OCI-LY1 (cell line): ENCODE measurements around the gene RRAS.

Experiments used
- H2AFZ ChIP-seq: fragments of 200-600 bp; sonication (generic), shearing (Covaris generic); 2 replicates; pipeline ENCODE4 v1.6.0; 2014; ENCODE audit warnings: antibody characterized with exemption, mild to moderate bottlenecking, low read length
- H3F3A ChIP-seq: fragments of 200-600 bp; sonication (generic), shearing (Covaris generic); 2 replicates; pipeline ENCODE4 v1.6.0; 2014; ENCODE audit warnings: mild to moderate bottlenecking, antibody characterized with exemption, low read length, moderate library complexity; ENCODE audit not compliant: insufficient read depth
- H3K27ac ChIP-seq: fragments of 200-600 bp; sonication (generic); 2 replicates; pipeline ENCODE4 v1.5.1; 2014; ENCODE audit warnings: low read length, mixed run types, mild to moderate bottlenecking, low read depth; ENCODE audit not compliant: poor library complexity, severe bottlenecking
- H3K27me3 ChIP-seq: fragments of 200-600 bp; sonication (generic); 2 replicates; pipeline ENCODE4 v1.6.0; 2014; ENCODE audit warnings: antibody characterized with exemption, mild to moderate bottlenecking, low read length, moderate library complexity; ENCODE audit not compliant: insufficient read depth
- H3K36me3 ChIP-seq: fragments of 200-600 bp; sonication (generic); 2 replicates; pipeline ENCODE4 v1.6.1; 2014; ENCODE audit warnings: mild to moderate bottlenecking, antibody characterized with exemption, low read length, moderate library complexity, mixed read lengths; ENCODE audit not compliant: insufficient read depth
- H3K4me1 ChIP-seq: fragments of 200-600 bp; sonication (generic); 2 replicates; pipeline ENCODE4 v1.5.1; 2014; ENCODE audit warnings: mild to moderate bottlenecking, low read length, moderate library complexity; ENCODE audit not compliant: insufficient read depth, severe bottlenecking
- H3K4me2 ChIP-seq: fragments of 200-600 bp; sonication (generic), shearing (Covaris generic); 2 replicates; pipeline ENCODE4 v1.6.1; 2014; ENCODE audit warnings: low read length
- H3K4me3 ChIP-seq: fragments of 200-600 bp; sonication (generic); 2 replicates; pipeline ENCODE4 v1.5.1; 2014; ENCODE audit warnings: low read length, low read depth, mild to moderate bottlenecking, mixed read lengths; ENCODE audit not compliant: poor library complexity, severe bottlenecking
- H3K79me2 ChIP-seq: fragments of 200-600 bp; shearing (Covaris generic); 2 replicates; pipeline ENCODE4 v1.6.1; 2016; ENCODE audit warnings: mixed run types, low read length, mixed read lengths; ENCODE audit not compliant: insufficient read depth
- H3K9ac ChIP-seq: fragments of 200-600 bp; sonication (generic), shearing (Covaris generic); 2 replicates; pipeline ENCODE4 v1.6.1; 2014; ENCODE audit warnings: mild to moderate bottlenecking, low read length, mixed read lengths
- H3K9me2 ChIP-seq: fragments of 200-600 bp; sonication (generic), shearing (Covaris generic); 2 replicates; pipeline ENCODE4 v1.6.1; 2014; ENCODE audit warnings: low read depth, mild to moderate bottlenecking, low read length, mixed read lengths
- H3K9me3 ChIP-seq: fragments of 200-600 bp; shearing (Covaris generic); 2 replicates; pipeline ENCODE4 v1.6.1; 2014; ENCODE audit warnings: low read length, mixed read lengths
- H4K20me1 ChIP-seq: fragments of 200-600 bp; sonication (generic), shearing (Covaris generic); 2 replicates; pipeline ENCODE4 v1.6.0; 2016; ENCODE audit warnings: mild to moderate bottlenecking, low read length; ENCODE audit not compliant: insufficient read depth
- CTCF ChIP-seq: fragments of 200-600 bp; sonication (generic), shearing (Covaris generic); IDR thresholded peaks from 2 replicates; pipeline ENCODE4 v1.5.1; 2017; ENCODE audit warnings: mild to moderate bottlenecking, antibody characterized with exemption, low read length, moderate library complexity, mixed read lengths
- EZH2 ChIP-seq: fragments of 200-600 bp; sonication (generic), shearing (Covaris generic); IDR thresholded peaks from 2 replicates; pipeline ENCODE4 v1.8.0; 2017; ENCODE audit warnings: borderline replicate concordance, mixed run types, mild to moderate bottlenecking, antibody characterized with exemption, low read length, moderate library complexity, mixed read lengths

Gene RRAS

GRCh38 chr19:49631014-49631588 is 8.8 kb downstream of the RRAS start:
- Histone ChIP-seq H3K79me2 (no peaks in the 10 kb centered on the region), H4K20me1 (no peaks in the 10 kb centered on the region), H3K27ac (no peak overlapping the region), H3K36me3 (peaks cover 19% of the 10 kb centered on the region), H3K4me3 (no peak overlapping the region), H3K9me2 (no peaks in the 10 kb centered on the region), H3K9ac (no peak overlapping the region), H3K4me1 (no peaks in the 10 kb centered on the region), H3K27me3 (no peaks in the 10 kb centered on the region), H3F3A (no peaks in the 10 kb centered on the region), H2AFZ (no peak overlapping the region), H3K9me3 (no peaks in the 10 kb centered on the region), H3K4me2 (no peak overlapping the region)
- TF ChIP-seq CTCF (no peak), EZH2 (no peak)

- no peaks in the 10 kb centered on the region for H3K9me3 ChIP-seq
- no peaks in the 10 kb centered on the region for H3F3A ChIP-seq
- no peaks in the 10 kb centered on the region for H3K9me2 ChIP-seq
- TF ChIP-seq CTCF (no peak), EZH2 (no peak)
- no peak overlapping the region for H3K9ac ChIP-seq
- no peaks in the 10 kb centered on the region for H3K79me2 ChIP-seq
- peaks cover 28% of the 10 kb centered on the region for H3K36me3 ChIP-seq
- H4K20me1 ChIP-seq: no peaks in the 10 kb centered on the region
- no peaks in the 10 kb centered on the region for H3K4me1 ChIP-seq
- no peak overlapping the region for H3K4me3 ChIP-seq
- H3K27ac ChIP-seq: no peak overlapping the region
- no peak overlapping the region for H2AFZ ChIP-seq
- H3K27me3 ChIP-seq: no peaks in the 10 kb centered on the region
- no peak overlapping the region for H3K4me2 ChIP-seq
These were observed 10.3 kb downstream of the RRAS start for GRCh38 chr19:49629659-49630058.

- Histone ChIP-seq H3K9me2 (no peaks in the 10 kb centered on the region), H3F3A (no peaks in the 10 kb centered on the region), H4K20me1 (no peaks in the 10 kb centered on the region), H3K4me2 (no peak overlapping the region), H2AFZ (no peak overlapping the region), H3K4me3 (no peak overlapping the region), H3K79me2 (no peaks in the 10 kb centered on the region), H3K27me3 (no peaks in the 10 kb centered on the region), H3K27ac (no peak overlapping the region), H3K9ac (no peak overlapping the region), H3K36me3 (peaks cover 40% of the 10 kb centered on the region), H3K4me1 (no peaks in the 10 kb centered on the region), H3K9me3 (no peaks in the 10 kb centered on the region)
- TF ChIP-seq EZH2: no peak
- no peak for TF ChIP-seq CTCF
These were observed 13.7 kb downstream of the RRAS start for GRCh38 chr19:49626226-49626625.
